AG09319 (cell line): ENCODE results near the gene PRSS36.

ENCODE experiments used
- DNase-seq: peaks from one replicate; pipeline ENCODE4 v3.0.0-alpha.2; 2010; ENCODE audit warnings: low read depth; ENCODE audit errors: extremely low read depth
- TF ChIP-seq, protein P1 (sequence below): IDR thresholded peaks from 2 replicates; pipeline ENCODE4 v1.5.1; 2011; ENCODE audit warnings: low read depth, mild to moderate bottlenecking, inconsistent platforms, low read length, moderate library complexity

The PRSS36 gene

DNA sequence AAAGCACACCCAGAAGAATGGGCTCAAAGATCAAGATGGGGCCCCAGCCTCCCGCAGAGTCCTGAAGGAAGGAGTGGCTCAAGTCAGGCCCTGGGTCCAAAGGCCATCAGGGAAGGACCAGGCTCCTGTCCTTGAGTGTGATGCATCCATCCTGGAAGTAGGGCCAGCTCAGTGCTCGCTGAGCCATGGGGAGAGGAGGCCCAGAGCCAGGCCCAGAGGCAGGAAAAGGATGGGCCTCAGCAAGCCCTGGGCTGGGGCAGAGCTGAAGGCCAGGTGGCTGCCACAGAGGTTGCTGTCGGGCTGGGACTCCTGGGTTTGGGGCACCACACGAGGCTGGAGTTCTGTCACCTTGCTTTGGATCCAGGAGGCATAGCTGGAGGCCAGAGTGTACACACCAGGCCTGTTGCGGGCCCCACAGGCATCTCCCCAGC, 18.0 kb downstream of the PRSS36 start:
- no peak for DNase-seq
- TF ChIP-seq, protein P1, sequence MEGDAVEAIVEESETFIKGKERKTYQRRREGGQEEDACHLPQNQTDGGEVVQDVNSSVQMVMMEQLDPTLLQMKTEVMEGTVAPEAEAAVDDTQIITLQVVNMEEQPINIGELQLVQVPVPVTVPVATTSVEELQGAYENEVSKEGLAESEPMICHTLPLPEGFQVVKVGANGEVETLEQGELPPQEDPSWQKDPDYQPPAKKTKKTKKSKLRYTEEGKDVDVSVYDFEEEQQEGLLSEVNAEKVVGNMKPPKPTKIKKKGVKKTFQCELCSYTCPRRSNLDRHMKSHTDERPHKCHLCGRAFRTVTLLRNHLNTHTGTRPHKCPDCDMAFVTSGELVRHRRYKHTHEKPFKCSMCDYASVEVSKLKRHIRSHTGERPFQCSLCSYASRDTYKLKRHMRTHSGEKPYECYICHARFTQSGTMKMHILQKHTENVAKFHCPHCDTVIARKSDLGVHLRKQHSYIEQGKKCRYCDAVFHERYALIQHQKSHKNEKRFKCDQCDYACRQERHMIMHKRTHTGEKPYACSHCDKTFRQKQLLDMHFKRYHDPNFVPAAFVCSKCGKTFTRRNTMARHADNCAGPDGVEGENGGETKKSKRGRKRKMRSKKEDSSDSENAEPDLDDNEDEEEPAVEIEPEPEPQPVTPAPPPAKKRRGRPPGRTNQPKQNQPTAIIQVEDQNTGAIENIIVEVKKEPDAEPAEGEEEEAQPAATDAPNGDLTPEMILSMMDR = no peak

GRCh38 chr16:31131416-31131815, 18.4 kb downstream of the PRSS36 start:
- no peak for DNase-seq
- TF ChIP-seq, protein P1 = no peak

DNA sequence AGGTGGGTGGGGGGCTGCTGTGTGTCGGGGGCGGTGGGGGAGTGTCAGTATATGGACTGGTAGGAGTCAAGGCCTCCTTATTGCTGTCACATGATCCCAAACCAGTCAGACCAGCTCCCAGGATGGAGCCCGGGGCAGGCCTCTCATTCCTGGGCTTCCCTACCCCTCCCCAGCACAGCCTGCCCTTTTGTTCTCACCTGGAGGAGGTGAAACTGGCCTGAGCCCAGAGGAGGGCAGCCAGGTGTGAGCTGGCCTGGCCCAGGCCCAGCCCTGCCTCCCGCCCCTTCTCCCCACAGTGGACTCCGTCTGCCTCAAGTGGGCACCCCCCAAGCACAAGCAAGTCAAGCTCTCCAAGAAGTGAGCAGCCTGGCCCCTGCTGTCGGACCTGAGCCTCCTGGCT, 19.0 kb downstream of the PRSS36 start:
- TF ChIP-seq, protein P1 = no peak
- DNase-seq = no peak

- TF ChIP-seq, protein P1 = no peak
- no peak for DNase-seq
Observed at GRCh38 chr16:31130336-31130891, 19.5 kb downstream of the PRSS36 start.

GRCh38 chr16:31129568-31130335, 20.1 kb downstream of the PRSS36 start:
- TF ChIP-seq, protein P1 = no peak
- DNase-seq = no peak

GRCh38 chr16:31128711-31129567, 20.9 kb downstream of the PRSS36 start:
- TF ChIP-seq, protein P1 = no peak
- no peak for DNase-seq

- TF ChIP-seq, protein P1 = no peak
- DNase-seq = no peak
Observed at GRCh38 chr16:31127182-31127581, 22.7 kb downstream of the PRSS36 start.
